Mesothelial cell of epicardium (in vitro differentiated cells): ENCODE measurements around the gene IRAG1. TPM values are rescaled to one million over a fixed set of nuclear protein-coding genes. Genes with fewer than 3 reads are reported as not detected.
A peak's percentile ranks its signal among the peaks of the same experiment; 100 is the strongest.

ENCODE experiments used
- DNase-seq, 2 experiments: peaks; one replicate each; pipeline ENCODE4 v3.0.0; 2021; ENCODE audit warnings: low spot score in 2 of 2; ENCODE audit not compliant: unreplicated experiment in 2 of 2
- H3K27ac Mint-ChIP-seq: 2 replicates; pipeline ENCODE4 v1.8.0; 2021; ENCODE audit warnings: mixed read lengths
- H3K27me3 Mint-ChIP-seq: 2 replicates; pipeline ENCODE4 v1.8.0; 2021; ENCODE audit warnings: low read depth, mixed read lengths
- H3K36me3 Mint-ChIP-seq: 2 replicates; pipeline ENCODE4 v1.8.0; 2021; ENCODE audit warnings: mixed read lengths
- H3K4me1 Mint-ChIP-seq: 2 replicates; pipeline ENCODE4 v1.8.0; 2021; ENCODE audit warnings: mixed read lengths
- H3K4me3 Mint-ChIP-seq: 2 replicates; pipeline ENCODE4 v1.8.0; 2021; ENCODE audit warnings: mild to moderate bottlenecking, moderate library complexity, mixed read lengths
- H3K9me3 Mint-ChIP-seq: 2 replicates; pipeline ENCODE4 v1.8.0; 2021; ENCODE audit warnings: mixed read lengths
- total RNA-seq: library from RNA; stranded (reverse); gene quantifications from 3 replicates; pipeline ENCODE4 v1.2.1, GENCODE V29; 2021
- TF ChIP-seq, protein P1 (sequence below): fragments of 200-600 bp; sonication (generic); IDR thresholded peaks from one replicate; pipeline ENCODE4 v1.5.0; 2021; ENCODE audit warnings: antibody characterized with exemption; ENCODE audit not compliant: unreplicated experiment

The IRAG1 gene
- total RNA-seq, 1 donor from 2014 or later, result 13.8 TPM

DNA sequence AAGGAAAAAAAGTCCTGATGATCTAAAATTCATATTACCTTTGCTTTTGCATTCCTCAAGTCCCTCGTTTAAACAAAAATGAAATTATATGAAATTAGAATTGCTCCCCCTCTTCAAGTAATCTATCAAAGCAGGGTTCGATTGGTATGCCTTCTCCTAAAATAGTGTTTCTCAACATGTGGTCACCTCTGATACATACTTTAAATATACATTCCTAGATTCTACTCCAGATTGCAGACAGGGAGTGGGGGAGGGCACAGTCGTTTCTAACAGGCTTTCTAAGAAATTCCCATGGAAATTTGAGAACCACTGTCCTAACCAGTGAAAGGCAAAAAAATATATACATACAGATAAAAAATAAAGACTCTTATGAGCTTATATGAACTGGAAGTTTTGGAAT lies 22.6 kb upstream of the IRAG1 start:
- no peak for DNase-seq
- no peak overlapping the region for H3K4me3 Mint-ChIP-seq

GRCh38 chr11:10715571-10715970 lies 22.0 kb upstream of the IRAG1 start:
- TF ChIP-seq, protein P1, sequence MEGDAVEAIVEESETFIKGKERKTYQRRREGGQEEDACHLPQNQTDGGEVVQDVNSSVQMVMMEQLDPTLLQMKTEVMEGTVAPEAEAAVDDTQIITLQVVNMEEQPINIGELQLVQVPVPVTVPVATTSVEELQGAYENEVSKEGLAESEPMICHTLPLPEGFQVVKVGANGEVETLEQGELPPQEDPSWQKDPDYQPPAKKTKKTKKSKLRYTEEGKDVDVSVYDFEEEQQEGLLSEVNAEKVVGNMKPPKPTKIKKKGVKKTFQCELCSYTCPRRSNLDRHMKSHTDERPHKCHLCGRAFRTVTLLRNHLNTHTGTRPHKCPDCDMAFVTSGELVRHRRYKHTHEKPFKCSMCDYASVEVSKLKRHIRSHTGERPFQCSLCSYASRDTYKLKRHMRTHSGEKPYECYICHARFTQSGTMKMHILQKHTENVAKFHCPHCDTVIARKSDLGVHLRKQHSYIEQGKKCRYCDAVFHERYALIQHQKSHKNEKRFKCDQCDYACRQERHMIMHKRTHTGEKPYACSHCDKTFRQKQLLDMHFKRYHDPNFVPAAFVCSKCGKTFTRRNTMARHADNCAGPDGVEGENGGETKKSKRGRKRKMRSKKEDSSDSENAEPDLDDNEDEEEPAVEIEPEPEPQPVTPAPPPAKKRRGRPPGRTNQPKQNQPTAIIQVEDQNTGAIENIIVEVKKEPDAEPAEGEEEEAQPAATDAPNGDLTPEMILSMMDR, result no peak
- Mint-ChIP-seq H3K27ac (peak overlapping the region; percentile 54), H3K27me3 (no peaks in the 10 kb centered on the region), H3K9me3 (no peaks in the 10 kb centered on the region), H3K4me3 (no peak overlapping the region), H3K4me1 (peaks cover 25% of the 10 kb centered on the region), H3K36me3 (no peaks in the 10 kb centered on the region)
- DNase-seq, result no peak

More for the DNA sequence above, 22.6 kb upstream of the IRAG1 start:
- no peaks in the 10 kb centered on the region for H3K36me3 Mint-ChIP-seq
- no peaks in the 10 kb centered on the region for H3K9me3 Mint-ChIP-seq
- H3K4me1 Mint-ChIP-seq, result peaks cover 25% of the 10 kb centered on the region
- peak overlapping the region; percentile 84 for H3K27ac Mint-ChIP-seq
- TF ChIP-seq, protein P1, result no peak
- H3K27me3 Mint-ChIP-seq, result no peaks in the 10 kb centered on the region

DNA sequence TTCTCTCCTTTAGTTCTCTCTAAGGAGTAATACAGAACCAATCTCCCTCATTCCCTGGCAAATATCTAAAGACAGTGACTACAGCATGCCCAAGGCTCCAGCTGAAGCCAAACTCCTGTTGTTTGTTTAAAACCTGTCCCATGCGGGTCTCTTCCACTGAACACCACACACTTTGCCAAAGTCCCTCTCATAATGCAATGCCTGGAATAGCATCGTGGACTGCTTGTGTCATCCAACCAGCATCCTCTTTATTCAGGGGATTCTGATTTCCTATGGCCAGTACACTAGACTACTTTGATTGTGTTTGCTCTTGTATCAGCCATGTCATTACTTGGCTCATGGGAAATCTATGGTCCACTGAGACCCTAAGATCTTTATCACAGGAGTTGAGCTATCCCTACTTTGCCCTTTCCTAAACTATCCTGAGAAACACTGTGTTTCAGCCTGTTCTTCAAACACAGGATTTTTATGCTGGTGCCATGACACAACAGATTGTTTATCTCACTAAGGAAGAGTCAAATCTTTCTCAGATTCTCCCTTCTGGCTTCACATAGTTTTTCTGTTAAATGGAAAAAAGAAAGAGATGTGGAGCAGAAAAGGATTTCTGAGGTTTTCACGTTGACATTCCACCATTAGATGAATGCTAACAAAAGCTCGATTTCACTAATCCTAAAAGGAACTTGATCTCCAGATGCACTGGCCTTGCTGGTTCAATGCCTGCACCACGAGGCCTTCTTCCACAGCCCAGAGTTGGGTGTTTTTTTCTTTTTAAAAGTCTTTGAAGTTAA lies 15.9 kb upstream of the IRAG1 start:
- TF ChIP-seq, protein P1, result no peak
- Mint-ChIP-seq H3K4me1 (peaks cover 9% of the 10 kb centered on the region), H3K27ac (no peak overlapping the region), H3K27me3 (no peaks in the 10 kb centered on the region), H3K4me3 (no peak overlapping the region), H3K9me3 (no peaks in the 10 kb centered on the region), H3K36me3 (no peaks in the 10 kb centered on the region)
- no peak for DNase-seq

DNA sequence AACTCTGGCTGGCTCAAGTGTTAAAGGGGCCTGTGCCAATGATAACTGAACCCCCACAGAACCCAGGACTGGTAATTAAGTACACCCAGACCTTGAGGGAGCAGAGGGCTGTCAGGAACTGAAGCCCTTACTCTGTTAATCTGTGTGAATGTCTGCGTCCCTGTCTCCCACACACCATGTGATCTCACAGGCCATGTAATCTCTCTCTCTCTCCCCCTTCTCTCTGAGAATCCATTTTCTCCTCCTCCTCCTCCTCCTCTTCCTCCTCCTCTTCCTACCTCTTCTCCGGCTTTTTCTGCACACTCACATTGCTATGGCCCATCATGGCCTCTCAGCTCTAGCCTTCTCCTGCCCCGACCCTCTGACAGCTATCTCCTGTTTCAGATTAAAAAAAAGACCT lies 14.6 kb upstream of the IRAG1 start:
- Mint-ChIP-seq H3K27ac (no peak overlapping the region), H3K4me3 (no peak overlapping the region), H3K9me3 (no peaks in the 10 kb centered on the region), H3K27me3 (no peaks in the 10 kb centered on the region), H3K36me3 (no peaks in the 10 kb centered on the region), H3K4me1 (peaks cover 14% of the 10 kb centered on the region)
- DNase-seq, result no peak
- TF ChIP-seq, protein P1, result no peak

- Mint-ChIP-seq H3K27me3 (no peaks in the 10 kb centered on the region), H3K27ac (no peak overlapping the region)
- TF ChIP-seq, protein P1, result no peak
These were observed 8.4 kb upstream of the IRAG1 start for GRCh38 chr11:10701982-10702381.

More at GRCh38 chr11:10701982-10702381, 8.4 kb upstream of the IRAG1 start:
- DNase-seq, result no peak
- Mint-ChIP-seq H3K4me3 (no peak overlapping the region), H3K9me3 (peaks cover 6% of the 10 kb centered on the region), H3K4me1 (peaks cover 5% of the 10 kb centered on the region), H3K36me3 (peaks cover 2% of the 10 kb centered on the region)
